SK-N-SH treated with all-trans-retinoic acid at 6 μM for 48 hours (cell line): Measurements from ENCODE around the gene LAMB4.

Source experiments
- ATAC-seq: fragments of 200-7000 bp; cut with Tn5 transposase; 3 replicates; pipeline ENCODE4 v1.9.1; 2020; ENCODE audit warnings: mild to moderate bottlenecking, moderate library complexity
- ARNTL ChIP-seq: fragments of 450-650 bp; formaldehyde crosslinking; IDR thresholded peaks from 2 replicates; pipeline ENCODE4 v1.5.0; 2020; ENCODE audit warnings: low read depth, mild to moderate bottlenecking, moderate library complexity, borderline replicate concordance
- BACH2 ChIP-seq: fragments of 250-450 bp; sonication (Bioruptor Pico); IDR thresholded peaks from 2 replicates; pipeline ENCODE4 v1.9.0; 2021; ENCODE audit warnings: mild to moderate bottlenecking, borderline replicate concordance
- CSDC2 ChIP-seq: fragments of 250-450 bp; sonication (Bioruptor Pico); IDR thresholded peaks from 2 replicates; pipeline ENCODE4 v1.5.0; 2020; ENCODE audit warnings: mild to moderate bottlenecking, moderate library complexity
- ESRRG ChIP-seq: fragments of 250-450 bp; sonication (Bioruptor Pico); IDR thresholded peaks from 2 replicates; pipeline ENCODE4 v1.6.1; 2021; ENCODE audit warnings: mild to moderate bottlenecking
- GLIS3 ChIP-seq: fragments of 250-450 bp; sonication (Bioruptor Pico); IDR thresholded peaks from 2 replicates; pipeline ENCODE4 v1.5.0; 2020; ENCODE audit warnings: mild to moderate bottlenecking, moderate library complexity
- ISL1 ChIP-seq: fragments of 250-450 bp; sonication (Bioruptor Pico); IDR thresholded peaks from 2 replicates; pipeline ENCODE4 v2.1.2; 2022; ENCODE audit warnings: mild to moderate bottlenecking, moderate library complexity
- OSR1 ChIP-seq: fragments of 250-450 bp; sonication (Bioruptor Pico); IDR thresholded peaks from 2 replicates; pipeline ENCODE4 v1.8.0; 2022; ENCODE audit warnings: moderate library complexity, mild to moderate bottlenecking, inconsistent platforms
- PPARA ChIP-seq: fragments of 250-450 bp; sonication (Bioruptor Pico); IDR thresholded peaks from 2 replicates; pipeline ENCODE4 v1.5.0; 2020; ENCODE audit warnings: mild to moderate bottlenecking, borderline replicate concordance
- RARB ChIP-seq: fragments of 250-450 bp; sonication (Bioruptor Pico); IDR thresholded peaks from 2 replicates; pipeline ENCODE4 v1.8.0; 2021; ENCODE audit warnings: mild to moderate bottlenecking, moderate library complexity
- SNAI2 ChIP-seq: fragments of 250-450 bp; sonication (Bioruptor Pico); IDR thresholded peaks from 2 replicates; pipeline ENCODE4 v1.5.0; 2020; ENCODE audit warnings: mild to moderate bottlenecking, moderate library complexity
- TCF4 ChIP-seq: fragments of 250-450 bp; sonication (Bioruptor Pico); IDR thresholded peaks from 2 replicates; pipeline ENCODE4 v1.8.0; 2021; ENCODE audit warnings: mild to moderate bottlenecking, moderate library complexity, borderline replicate concordance
- TOX ChIP-seq: fragments of 250-450 bp; sonication (Bioruptor Pico); IDR thresholded peaks from 2 replicates; pipeline ENCODE4 v1.8.0; 2021; ENCODE audit warnings: mild to moderate bottlenecking, moderate library complexity, borderline replicate concordance
- ZC3H10 ChIP-seq: fragments of 250-450 bp; sonication (Bioruptor Pico); IDR thresholded peaks from 2 replicates; pipeline ENCODE4 v1.5.1; 2021; ENCODE audit warnings: mild to moderate bottlenecking, moderate library complexity
- ZFP3 ChIP-seq: fragments of 250-450 bp; sonication (Bioruptor Pico); IDR thresholded peaks from 2 replicates; pipeline ENCODE4 v1.5.0; 2020; ENCODE audit warnings: mild to moderate bottlenecking, moderate library complexity
- ZFP30 ChIP-seq: fragments of 450-650 bp; formaldehyde crosslinking; IDR thresholded peaks from 2 replicates; pipeline ENCODE4 v1.5.0; 2022; ENCODE audit warnings: mild to moderate bottlenecking, moderate library complexity
- ZNF565 ChIP-seq: fragments of 450-650 bp; formaldehyde crosslinking; conservative IDR thresholded peaks from 2 replicates; pipeline ENCODE4 v1.5.0; 2020; ENCODE audit warnings: low read depth, mild to moderate bottlenecking, moderate library complexity
- ZNF70 ChIP-seq: fragments of 450-650 bp; formaldehyde crosslinking; IDR thresholded peaks from 2 replicates; pipeline ENCODE4 v1.5.0; 2020; ENCODE audit warnings: mild to moderate bottlenecking, moderate library complexity
- ZNF8 ChIP-seq: fragments of 450-650 bp; formaldehyde crosslinking; IDR thresholded peaks from 2 replicates; pipeline ENCODE4 v1.5.0; 2020; ENCODE audit warnings: mild to moderate bottlenecking, moderate library complexity
- TF ChIP-seq, protein P1 (sequence below): fragments of 250-450 bp; sonication (Bioruptor Pico); IDR thresholded peaks from 2 replicates; pipeline ENCODE4 v1.5.0; 2020; ENCODE audit warnings: mild to moderate bottlenecking, moderate library complexity
- TF ChIP-seq, protein P2 (sequence below): fragments of 250-450 bp; sonication (Bioruptor Pico); IDR thresholded peaks from 2 replicates; pipeline ENCODE4 v1.5.1; 2021; ENCODE audit warnings: mild to moderate bottlenecking, moderate library complexity
- TF ChIP-seq, protein P3 (sequence below): fragments of 250-450 bp; sonication (Bioruptor Pico); IDR thresholded peaks from 2 replicates; pipeline ENCODE4 v1.5.1; 2020; ENCODE audit warnings: low read depth, mild to moderate bottlenecking, moderate library complexity

The LAMB4 gene

DNA sequence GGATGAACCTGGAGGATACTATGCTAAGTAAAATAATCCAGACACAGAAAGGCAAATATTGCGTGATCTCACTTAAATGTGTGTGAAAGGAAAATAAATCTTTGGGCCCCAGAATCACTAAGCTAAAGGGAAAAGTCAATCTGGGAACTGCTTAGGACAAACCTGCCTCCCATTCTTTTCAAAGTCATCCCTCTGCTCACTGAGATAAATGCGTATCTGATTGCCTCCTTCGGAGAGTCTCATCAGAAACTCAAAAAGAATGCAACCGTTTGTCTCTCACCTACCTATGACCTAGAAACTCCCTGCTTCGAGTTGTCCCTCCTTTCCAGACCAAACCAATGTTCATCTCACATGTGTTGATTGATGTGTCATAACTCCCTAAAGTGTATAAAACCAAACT lies 40.1 kb upstream of the LAMB4 start:
- TF ChIP-seq CSDC2 (no peak), BACH2 (CRISPR knock-in tag) (no peak)
- no peak for ATAC-seq

DNA sequence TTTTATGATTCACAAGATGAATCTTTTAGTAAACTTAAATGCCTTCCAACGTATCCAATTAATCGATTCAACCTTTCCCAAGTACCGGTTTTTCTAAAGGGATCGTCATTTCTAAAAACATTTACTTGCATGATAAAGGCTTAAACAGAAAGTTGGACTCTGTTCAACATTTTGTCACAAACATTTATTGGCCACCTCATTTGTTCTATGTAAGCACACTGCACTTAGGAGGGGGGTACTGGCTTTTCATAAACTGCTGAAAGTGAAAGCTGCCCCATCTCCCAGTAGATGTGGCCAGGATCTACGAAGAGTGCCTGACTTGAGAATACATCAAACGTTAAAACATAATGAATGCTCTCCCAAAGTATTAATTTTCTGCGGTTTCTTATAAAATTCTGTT lies 37.3 kb upstream of the LAMB4 start:
- TF ChIP-seq TOX (peak; percentile 7; the same call in 1 of the 2 replicates), ZC3H10 (CRISPR knock-in tag) (no peak)
- ATAC-seq: no peak

DNA sequence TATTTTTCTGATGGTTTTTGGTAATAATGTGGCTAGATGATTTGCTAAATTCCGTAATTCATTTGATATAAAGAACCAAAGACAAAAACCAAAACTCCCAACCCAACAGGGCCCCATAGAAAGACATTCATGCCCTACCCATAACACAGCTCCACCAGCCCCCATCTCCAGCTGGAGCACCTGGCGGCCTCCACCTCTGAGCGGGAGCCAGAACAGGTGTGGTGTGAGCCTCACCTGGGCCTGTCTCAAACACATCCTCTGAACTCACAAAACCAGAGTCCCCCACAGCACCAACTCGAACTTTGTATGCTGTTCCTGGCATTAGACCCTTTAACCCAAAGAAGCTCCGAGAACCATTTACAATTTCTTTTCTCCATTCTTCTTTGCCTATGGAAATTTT lies 36.5 kb upstream of the LAMB4 start:
- TF ChIP-seq TCF4 (CRISPR knock-in tag) (no peak), BACH2 (CRISPR knock-in tag) (no peak), ZNF70 (CRISPR knock-in tag) (no peak), ZFP30 (no peak), SNAI2 (CRISPR knock-in tag) (no peak)
- TF ChIP-seq, protein P1, sequence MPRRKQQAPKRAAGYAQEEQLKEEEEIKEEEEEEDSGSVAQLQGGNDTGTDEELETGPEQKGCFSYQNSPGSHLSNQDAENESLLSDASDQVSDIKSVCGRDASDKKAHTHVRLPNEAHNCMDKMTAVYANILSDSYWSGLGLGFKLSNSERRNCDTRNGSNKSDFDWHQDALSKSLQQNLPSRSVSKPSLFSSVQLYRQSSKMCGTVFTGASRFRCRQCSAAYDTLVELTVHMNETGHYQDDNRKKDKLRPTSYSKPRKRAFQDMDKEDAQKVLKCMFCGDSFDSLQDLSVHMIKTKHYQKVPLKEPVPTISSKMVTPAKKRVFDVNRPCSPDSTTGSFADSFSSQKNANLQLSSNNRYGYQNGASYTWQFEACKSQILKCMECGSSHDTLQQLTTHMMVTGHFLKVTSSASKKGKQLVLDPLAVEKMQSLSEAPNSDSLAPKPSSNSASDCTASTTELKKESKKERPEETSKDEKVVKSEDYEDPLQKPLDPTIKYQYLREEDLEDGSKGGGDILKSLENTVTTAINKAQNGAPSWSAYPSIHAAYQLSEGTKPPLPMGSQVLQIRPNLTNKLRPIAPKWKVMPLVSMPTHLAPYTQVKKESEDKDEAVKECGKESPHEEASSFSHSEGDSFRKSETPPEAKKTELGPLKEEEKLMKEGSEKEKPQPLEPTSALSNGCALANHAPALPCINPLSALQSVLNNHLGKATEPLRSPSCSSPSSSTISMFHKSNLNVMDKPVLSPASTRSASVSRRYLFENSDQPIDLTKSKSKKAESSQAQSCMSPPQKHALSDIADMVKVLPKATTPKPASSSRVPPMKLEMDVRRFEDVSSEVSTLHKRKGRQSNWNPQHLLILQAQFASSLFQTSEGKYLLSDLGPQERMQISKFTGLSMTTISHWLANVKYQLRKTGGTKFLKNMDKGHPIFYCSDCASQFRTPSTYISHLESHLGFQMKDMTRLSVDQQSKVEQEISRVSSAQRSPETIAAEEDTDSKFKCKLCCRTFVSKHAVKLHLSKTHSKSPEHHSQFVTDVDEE (CRISPR knock-in tag): no peak
- TF ChIP-seq, protein P2, sequence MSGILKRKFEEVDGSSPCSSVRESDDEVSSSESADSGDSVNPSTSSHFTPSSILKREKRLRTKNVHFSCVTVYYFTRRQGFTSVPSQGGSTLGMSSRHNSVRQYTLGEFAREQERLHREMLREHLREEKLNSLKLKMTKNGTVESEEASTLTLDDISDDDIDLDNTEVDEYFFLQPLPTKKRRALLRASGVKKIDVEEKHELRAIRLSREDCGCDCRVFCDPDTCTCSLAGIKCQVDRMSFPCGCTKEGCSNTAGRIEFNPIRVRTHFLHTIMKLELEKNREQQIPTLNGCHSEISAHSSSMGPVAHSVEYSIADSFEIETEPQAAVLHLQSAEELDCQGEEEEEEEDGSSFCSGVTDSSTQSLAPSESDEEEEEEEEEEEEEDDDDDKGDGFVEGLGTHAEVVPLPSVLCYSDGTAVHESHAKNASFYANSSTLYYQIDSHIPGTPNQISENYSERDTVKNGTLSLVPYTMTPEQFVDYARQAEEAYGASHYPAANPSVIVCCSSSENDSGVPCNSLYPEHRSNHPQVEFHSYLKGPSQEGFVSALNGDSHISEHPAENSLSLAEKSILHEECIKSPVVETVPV (CRISPR knock-in tag): no peak
- ATAC-seq: no peak

DNA sequence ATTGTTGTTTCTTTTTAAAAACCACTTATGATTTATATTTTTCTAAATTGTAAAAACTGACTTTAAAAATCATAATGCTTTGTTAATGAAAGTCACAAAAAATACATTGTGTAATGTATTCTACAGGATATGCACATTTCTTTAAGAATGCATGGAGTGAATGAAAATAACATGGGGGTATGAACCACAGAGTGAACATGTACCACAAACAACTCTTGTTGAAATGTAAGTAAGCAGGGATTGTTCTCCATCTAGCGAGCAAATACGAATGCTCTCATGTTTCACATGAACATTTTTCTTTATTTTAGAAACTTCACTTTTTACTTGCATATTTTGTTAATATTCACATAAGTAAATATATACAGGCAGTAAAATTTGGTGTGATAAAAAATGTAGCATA lies 35.6 kb upstream of the LAMB4 start:
- no peak for TF ChIP-seq ZNF8 (CRISPR knock-in tag)
- TF ChIP-seq SNAI2 (CRISPR knock-in tag): no peak
- TF ChIP-seq ZFP3: no peak
- TF ChIP-seq CSDC2: no peak
- no peak for TF ChIP-seq ZNF565 (CRISPR knock-in tag)
- no peak for TF ChIP-seq ESRRG (CRISPR knock-in tag)
- TF ChIP-seq, protein P3, sequence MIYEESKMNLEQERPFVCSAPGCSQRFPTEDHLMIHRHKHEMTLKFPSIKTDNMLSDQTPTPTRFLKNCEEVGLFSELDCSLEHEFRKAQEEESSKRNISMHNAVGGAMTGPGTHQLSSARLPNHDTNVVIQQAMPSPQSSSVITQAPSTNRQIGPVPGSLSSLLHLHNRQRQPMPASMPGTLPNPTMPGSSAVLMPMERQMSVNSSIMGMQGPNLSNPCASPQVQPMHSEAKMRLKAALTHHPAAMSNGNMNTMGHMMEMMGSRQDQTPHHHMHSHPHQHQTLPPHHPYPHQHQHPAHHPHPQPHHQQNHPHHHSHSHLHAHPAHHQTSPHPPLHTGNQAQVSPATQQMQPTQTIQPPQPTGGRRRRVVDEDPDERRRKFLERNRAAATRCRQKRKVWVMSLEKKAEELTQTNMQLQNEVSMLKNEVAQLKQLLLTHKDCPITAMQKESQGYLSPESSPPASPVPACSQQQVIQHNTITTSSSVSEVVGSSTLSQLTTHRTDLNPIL: no peak
- TF ChIP-seq, protein P1 (CRISPR knock-in tag): no peak
- TF ChIP-seq OSR1 (CRISPR knock-in tag): no peak
- no peak for TF ChIP-seq RARB (CRISPR knock-in tag)
- no peak for TF ChIP-seq PPARA (CRISPR knock-in tag)
- TF ChIP-seq, protein P2 (CRISPR knock-in tag): no peak
- TF ChIP-seq GLIS3 (CRISPR knock-in tag): no peak
- TF ChIP-seq TCF4 (CRISPR knock-in tag): no peak
- TF ChIP-seq ISL1: no peak
- no peak for TF ChIP-seq ARNTL
- TF ChIP-seq ZC3H10 (CRISPR knock-in tag): no peak
- TF ChIP-seq ZNF70 (CRISPR knock-in tag): no peak
- ATAC-seq: no peak
